ENCODE measurements around the gene CDC20.

- TF ChIP-seq, protein P1, sequence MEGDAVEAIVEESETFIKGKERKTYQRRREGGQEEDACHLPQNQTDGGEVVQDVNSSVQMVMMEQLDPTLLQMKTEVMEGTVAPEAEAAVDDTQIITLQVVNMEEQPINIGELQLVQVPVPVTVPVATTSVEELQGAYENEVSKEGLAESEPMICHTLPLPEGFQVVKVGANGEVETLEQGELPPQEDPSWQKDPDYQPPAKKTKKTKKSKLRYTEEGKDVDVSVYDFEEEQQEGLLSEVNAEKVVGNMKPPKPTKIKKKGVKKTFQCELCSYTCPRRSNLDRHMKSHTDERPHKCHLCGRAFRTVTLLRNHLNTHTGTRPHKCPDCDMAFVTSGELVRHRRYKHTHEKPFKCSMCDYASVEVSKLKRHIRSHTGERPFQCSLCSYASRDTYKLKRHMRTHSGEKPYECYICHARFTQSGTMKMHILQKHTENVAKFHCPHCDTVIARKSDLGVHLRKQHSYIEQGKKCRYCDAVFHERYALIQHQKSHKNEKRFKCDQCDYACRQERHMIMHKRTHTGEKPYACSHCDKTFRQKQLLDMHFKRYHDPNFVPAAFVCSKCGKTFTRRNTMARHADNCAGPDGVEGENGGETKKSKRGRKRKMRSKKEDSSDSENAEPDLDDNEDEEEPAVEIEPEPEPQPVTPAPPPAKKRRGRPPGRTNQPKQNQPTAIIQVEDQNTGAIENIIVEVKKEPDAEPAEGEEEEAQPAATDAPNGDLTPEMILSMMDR (conservative IDR thresholded peaks at IDR 0.05 in 1 of 2, IDR thresholded peaks at IDR 0.05 in 1 of 2; ENCODE audit: extremely low read depth in 1 of 2, insufficient read depth in 1 of 2, low read depth in 1 of 2, low read length in 2 of 2): no peak
- TF ChIP-seq EZH2 (IDR thresholded peaks at IDR 0.05; ENCODE audit: borderline replicate concordance, low read length): no peak
Measured at GRCh38 chr1:43334453-43335205, 24.2 kb upstream of the CDC20 start.
